Lung (tissue), 12 donors: ENCODE measurements around the gene SNX5. TPM values are rescaled to one million over a fixed set of nuclear protein-coding genes. Genes with fewer than 3 reads are reported as not detected.

Experiments used
- ATAC-seq: fragments of 200-7000 bp; cut with Tn5 transposase; one replicate; pipeline ENCODE4 v1.9.1; 2020; ENCODE audit warnings: moderate number of reproducible peaks; ENCODE audit not compliant: insufficient read depth, low FRiP score
- DNase-seq, 3 donors: peaks; one replicate each; pipeline ENCODE4 v3.0.0-alpha.2; 2013 to 2017
- H3K27ac ChIP-seq, 2 donors: one replicate each; pipeline ENCODE4 v1.5.1; 2013; ENCODE audit warnings: mild to moderate bottlenecking in 2 of 2, moderate library complexity in 2 of 2, control low read depth in 1 of 2, inconsistent platforms in 1 of 2, low read depth in 1 of 2, low read length in 1 of 2
- H3K27me3 ChIP-seq, 3 donors: one replicate each; pipeline ENCODE4 v1.5.1; 2013; ENCODE audit warnings: low read length in 2 of 3; ENCODE audit not compliant: control insufficient read depth in 3 of 3, insufficient read depth in 3 of 3
- H3K36me3 ChIP-seq, 4 donors: one replicate each; pipeline ENCODE4 v1.5.1; 2013; ENCODE audit warnings: low read length in 4 of 4, mild to moderate bottlenecking in 1 of 4, moderate library complexity in 1 of 4; ENCODE audit not compliant: control insufficient read depth in 4 of 4, insufficient read depth in 4 of 4
- H3K4me1 ChIP-seq, 5 donors: one replicate each; pipeline ENCODE4 v1.5.1; 2013; ENCODE audit warnings: low read length in 5 of 5, mild to moderate bottlenecking in 2 of 5, moderate library complexity in 1 of 5; ENCODE audit not compliant: control insufficient read depth in 5 of 5, insufficient read depth in 5 of 5
- H3K4me3 ChIP-seq: one replicate; pipeline ENCODE4 v1.5.1; 2013; ENCODE audit warnings: mild to moderate bottlenecking, control low read depth, moderate library complexity
- H3K9ac ChIP-seq, 2 donors: one replicate each; pipeline ENCODE4 v1.5.1; 2013; ENCODE audit warnings: low read length in 2 of 2, control low read depth in 1 of 2; ENCODE audit not compliant: insufficient read depth in 1 of 2
- H3K9me3 ChIP-seq, 4 donors: one replicate each; pipeline ENCODE4 v1.5.1; 2013; ENCODE audit warnings: low read length in 3 of 4, mild to moderate bottlenecking in 1 of 4, moderate library complexity in 1 of 4; ENCODE audit not compliant: control insufficient read depth in 4 of 4, insufficient read depth in 3 of 4
- CTCF ChIP-seq: IDR thresholded peaks from 2 replicates; pipeline ENCODE4 v1.5.1; 2012; ENCODE audit warnings: mild to moderate bottlenecking; ENCODE audit errors: control extremely low read depth, extremely low read depth
- WGBS, 2 donors: extraction: QIAGEN DNeasy Blood & Tissue Kit; methylation state at CpG; one replicate each; pipeline ENCODE4 v1.1.7; 2013; 5-methylcytosine and 5-hydroxymethylcytosine counted together
- polyA plus RNA-seq, 2 donors: library from polyadenylated mRNA; stranded (reverse); fragments of 200-250 nt; gene quantifications; one replicate each; pipeline ENCODE4 v1.2.1, GENCODE V29; 2013
- total RNA-seq, 2 donors: library from RNA; depleted of rRNA in 1 of 2; stranded (reverse); fragments of >200 nt in 1 of 2; gene quantifications; one replicate each; pipeline ENCODE4 v1.2.1, GENCODE V29; 2014 to 2021
- donor health status: control.
- donor health status: control.
- donor health status: Bipolar disorder and iron deficiency.
- donor health status: healthy.
- donor health status: DM: yes; HTN: yes; CAD: no.

SNX5 gene
- total and polyA plus RNA-seq, 4 donors: 66.6 to 194 (median 86.7) TPM

- DNase-seq (no peak), ATAC-seq (no peak)
- 93 to 99% methylated on average over 6 of the region's 6 CpGs for WGBS, 2 donors
- no peaks in the 10 kb centered on the region for H3K27me3 ChIP-seq
- peaks cover 2 to 13% (median 5%) of the 10 kb centered on the region in 4 donors for H3K36me3 ChIP-seq
- no peak overlapping the region for H3K27ac ChIP-seq
- no peak overlapping the region for H3K4me3 ChIP-seq
- no peaks in the 10 kb centered on the region for H3K9me3 ChIP-seq
- TF ChIP-seq CTCF: no peak
- peaks cover 0 to 24% (median 4%) of the 10 kb centered on the region in 5 donors for H3K4me1 ChIP-seq
- H3K9ac ChIP-seq: no peak overlapping the region
Observed at GRCh38 chr20:17976305-17976704, 7.7 kb upstream of the SNX5 start.

GRCh38 chr20:17972121-17972520, 3.5 kb upstream of the SNX5 start:
- ATAC-seq: no peak
- WGBS, 2 donors: 70 to 71% methylated on average over 2 of the region's 2 CpGs
- TF ChIP-seq CTCF: no peak
- Histone ChIP-seq H3K9me3 (no peaks in the 10 kb centered on the region), H3K9ac (no peak overlapping the region), H3K27me3 (no peaks in the 10 kb centered on the region), H3K4me3 (no peak overlapping the region), H3K36me3 (peaks cover 0 to 7% (median 5%) of the 10 kb centered on the region in 4 donors), H3K27ac (peak overlapping the region in 1 of 2 donors; percentile 46), H3K4me1 (peaks cover 0 to 41% (median 10%) of the 10 kb centered on the region in 5 donors)
- peak in 2 of 3 donors; percentile 37 to 68 for DNase-seq

- no peak overlapping the region for H3K4me3 ChIP-seq
- H3K36me3 ChIP-seq: peaks cover 0 to 6% (median 4%) of the 10 kb centered on the region in 4 donors
- H3K9ac ChIP-seq: peak overlapping the region; percentile 4 to 65
- peaks cover 0 to 46% (median 15%) of the 10 kb centered on the region in 5 donors for H3K4me1 ChIP-seq
- peak overlapping the region; percentile 46 to 68 for H3K27ac ChIP-seq
- DNase-seq: peak; percentile 18 to 62 (median 54)
- TF ChIP-seq CTCF: no peak
- no peaks in the 10 kb centered on the region for H3K9me3 ChIP-seq
- H3K27me3 ChIP-seq: no peaks in the 10 kb centered on the region
- 54 to 76% methylated on average over 7 of the region's 7 CpGs for WGBS, 2 donors
- no peak for ATAC-seq
Observed at GRCh38 chr20:17971300-17972013, 2.9 kb upstream of the SNX5 start.
